GM21390 (cell line): ENCODE measurements around the gene POU2AF1.

ENCODE experiments used
- ATAC-seq: cut with Tn5 transposase; IDR thresholded peaks from one replicate; pipeline ENCODE4 v1.9.1; 2021; ENCODE audit not compliant: unreplicated experiment

Gene POU2AF1

DNA sequence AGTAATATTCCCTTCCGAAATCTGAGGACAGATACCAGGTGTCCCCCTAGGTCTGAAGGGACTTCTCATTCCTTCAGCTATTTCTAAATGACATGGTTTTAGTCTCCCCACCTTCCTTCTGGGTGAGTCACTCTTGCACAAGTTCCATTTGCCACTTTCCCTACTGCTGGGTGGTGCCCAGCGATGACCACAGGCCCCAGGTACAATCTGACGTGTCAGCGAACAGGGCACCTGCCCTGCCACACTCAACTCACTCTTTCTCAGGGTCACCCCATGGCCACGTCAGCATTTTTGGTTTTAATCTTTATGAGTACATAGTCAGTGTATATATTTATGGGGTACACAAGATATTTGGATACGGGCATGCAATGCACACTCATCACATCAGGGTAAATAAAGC lies 17.2 kb downstream of the POU2AF1 start:
- no peak for ATAC-seq

DNA sequence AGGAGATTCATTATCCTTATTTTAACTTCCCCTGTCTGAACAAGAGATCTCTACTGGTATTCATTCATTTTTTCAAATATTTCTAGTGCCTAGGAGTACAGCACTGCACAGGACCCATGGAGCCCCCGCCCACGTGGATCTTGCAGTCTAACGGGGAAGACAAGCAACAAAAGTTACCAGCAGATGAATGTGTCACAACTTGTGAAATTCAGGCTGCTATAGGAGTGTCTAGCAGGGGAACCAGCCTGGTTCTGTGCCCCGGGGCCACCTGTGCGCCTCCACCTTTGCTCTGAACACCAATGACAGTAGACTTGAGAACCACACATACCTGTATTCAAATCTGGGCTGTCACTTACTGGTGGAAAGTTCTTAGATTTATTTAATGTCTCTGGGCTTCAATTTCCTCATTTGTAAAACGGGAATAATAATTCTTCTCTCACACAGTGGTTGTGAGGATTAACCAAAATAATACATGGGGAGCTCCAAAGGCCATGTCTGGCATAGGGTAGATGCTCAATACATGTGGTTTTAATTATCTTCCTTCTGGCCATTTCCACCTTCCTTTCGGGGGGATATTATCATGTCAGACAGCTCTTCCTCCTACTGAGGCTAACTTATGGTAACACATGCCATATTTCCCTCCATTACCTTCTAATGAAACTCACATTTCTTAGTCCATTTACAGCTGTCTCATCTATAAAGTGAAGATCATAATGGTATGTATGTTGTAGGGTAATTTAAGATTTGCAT lies 17.8 kb downstream of the POU2AF1 start:
- no peak for ATAC-seq

DNA sequence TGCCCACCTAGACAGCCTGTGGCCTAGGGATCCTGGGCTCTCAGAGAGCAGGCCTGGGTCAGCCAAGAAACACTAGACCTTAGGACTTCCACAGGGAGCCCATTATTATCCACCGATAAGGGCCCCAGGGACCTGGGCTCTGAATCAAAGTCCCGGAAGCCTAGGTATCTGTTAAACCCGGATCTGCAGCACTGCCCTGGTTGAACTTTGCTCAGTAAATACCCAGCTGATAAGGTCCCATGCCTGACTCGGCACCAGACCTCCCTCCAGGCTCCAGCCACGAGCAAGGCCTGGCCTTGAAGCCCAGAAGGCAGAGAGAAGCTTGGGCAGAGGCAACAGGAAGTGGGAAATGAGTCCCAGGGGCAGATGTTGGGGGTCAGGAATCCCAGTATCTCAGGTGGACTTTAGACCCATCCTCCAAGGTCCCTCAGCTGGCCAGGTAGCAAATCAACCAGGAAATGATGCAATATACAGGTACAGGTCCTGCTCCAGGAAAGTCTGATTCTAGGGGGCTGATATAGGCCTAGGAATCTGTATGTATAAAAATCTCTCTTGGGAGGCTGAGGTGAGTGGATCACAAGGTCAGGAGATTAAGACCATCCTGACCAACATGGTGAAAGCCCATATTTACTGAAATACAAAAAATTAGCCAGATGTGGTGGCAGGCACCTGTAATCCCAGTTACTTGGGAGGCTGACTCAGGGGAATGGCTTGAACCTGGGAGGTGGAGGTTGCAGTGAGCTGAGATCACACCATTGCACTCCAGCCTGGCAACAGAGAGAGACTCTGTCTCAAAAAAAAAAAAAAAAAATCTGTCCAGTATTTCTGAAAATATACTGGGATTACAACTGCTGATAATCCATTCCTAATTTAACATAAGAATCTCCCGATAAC lies 18.7 kb downstream of the POU2AF1 start:
- no peak for ATAC-seq

DNA sequence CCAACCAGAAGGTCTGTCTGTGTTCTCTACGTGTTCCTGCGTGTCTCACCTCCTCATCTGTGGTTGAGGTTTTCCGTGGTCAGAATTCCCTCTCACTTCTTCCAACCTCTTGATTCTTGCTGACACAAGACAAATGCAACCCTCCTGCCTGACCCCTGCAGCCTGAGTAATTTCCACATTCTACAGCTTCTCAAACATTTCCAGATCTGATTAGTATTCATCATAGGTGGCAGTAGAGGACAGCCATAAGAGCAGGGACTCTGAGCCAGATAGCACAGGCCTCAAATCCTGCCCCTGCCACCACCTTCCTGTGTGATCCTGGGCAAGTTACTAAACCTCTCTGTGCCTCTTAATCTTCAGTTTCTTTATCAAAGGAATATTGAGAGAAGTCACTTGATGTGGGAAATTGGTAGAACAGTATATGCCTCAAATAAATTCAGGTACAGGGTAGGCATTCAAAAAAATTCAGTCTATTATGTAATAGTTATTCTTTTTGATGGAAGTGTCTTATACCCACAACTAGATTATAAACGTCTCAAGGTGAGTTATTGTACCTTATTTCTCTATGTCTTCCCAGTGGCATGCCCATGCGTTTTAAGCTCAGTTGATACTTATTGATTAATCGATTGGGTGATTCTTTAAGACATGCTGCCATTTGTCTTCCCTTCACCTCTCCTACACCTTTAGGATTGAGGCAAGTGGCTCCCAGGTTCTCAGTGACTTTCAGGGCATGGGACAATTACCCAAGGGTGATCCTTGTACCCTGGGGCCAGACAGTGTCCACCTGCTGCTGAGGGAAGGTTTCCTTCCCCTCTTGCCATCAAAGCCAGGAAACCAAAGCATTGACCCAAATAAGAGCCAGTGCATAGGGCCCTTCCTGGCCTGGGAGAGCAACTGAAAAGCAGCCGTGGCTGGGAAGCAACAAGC lies 19.6 kb downstream of the POU2AF1 start:
- ATAC-seq, result no peak

DNA sequence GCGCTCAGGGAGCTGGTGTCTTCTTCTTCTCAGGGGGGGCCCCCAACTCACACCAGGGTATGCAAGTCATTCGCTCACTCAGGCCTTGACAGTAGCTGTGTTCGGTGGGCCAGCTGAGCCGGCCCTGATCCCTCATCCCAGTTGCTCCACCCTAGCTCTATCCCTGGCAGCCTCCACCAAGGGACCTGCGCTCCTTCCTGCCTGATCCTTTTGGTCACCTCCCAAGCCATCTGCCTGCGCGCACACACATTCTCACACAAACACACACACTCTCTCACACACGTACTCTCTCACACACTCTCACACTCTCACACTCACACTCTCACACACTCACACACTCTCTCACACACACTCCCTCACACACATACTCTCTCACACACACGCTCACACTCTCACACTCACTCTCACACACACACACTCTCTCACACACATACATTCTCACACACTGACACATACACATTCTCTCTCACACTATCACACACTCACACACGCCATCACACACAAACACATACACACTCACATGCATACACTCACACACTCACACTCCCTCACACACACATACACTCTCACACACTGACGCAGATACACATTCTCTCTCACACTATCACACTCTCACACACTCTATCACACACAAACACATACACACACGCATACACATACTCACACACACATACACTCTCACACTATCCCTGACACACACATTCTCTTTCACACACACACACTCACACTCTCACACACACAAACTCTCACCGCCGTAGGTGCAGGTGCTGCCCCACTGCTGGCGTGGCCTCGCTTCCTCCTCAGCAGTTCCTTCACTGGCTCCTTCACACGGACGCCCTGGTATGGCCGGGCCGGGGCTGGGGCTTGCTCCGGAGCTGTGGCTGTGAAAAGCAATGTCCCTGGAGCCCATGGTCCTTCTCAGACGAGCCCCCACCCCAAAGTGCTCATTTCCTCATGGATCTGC lies 20.8 kb downstream of the POU2AF1 start:
- no peak for ATAC-seq

DNA sequence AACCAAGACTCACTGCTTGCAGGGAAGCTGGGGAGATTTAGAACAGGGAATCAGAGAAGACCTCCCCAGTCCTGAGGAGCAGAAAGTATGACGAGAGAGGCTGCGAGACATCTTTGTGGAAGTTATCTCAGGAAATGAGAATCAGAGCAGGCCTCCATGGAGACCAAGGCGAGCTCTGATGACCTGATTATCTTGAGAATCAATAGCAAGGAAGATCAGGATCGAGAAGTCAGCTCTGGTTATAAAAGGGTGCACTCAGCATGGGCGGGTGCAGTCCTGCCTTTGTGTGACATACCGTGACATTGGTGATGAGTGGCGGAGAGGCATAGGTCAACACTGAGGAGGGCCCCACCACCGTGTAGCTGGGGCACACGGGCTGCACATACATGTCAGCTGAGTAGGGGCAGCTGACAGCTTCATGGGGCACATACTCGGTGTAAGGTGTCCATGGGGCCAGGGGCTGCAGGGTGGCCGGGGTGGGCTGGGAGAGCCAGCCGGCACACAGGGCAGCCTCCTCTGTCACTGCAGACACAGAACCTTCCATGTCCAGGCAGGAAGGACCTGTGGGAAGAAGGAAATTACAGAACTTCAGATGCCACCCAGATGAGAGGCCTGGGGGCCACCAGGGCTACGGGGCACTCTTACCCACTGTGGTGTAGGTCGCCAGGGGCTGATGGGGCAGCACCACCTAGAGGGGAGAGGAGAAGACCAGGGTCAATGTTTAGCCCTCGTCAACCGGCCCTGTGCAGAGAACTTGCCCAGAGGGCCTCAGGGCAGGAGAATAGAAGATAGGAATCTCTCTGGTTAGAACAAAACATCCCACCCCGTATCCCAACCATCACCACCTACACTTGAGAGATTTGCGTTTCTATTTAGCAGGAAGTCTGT lies 21.7 kb downstream of the POU2AF1 start:
- no peak for ATAC-seq

DNA sequence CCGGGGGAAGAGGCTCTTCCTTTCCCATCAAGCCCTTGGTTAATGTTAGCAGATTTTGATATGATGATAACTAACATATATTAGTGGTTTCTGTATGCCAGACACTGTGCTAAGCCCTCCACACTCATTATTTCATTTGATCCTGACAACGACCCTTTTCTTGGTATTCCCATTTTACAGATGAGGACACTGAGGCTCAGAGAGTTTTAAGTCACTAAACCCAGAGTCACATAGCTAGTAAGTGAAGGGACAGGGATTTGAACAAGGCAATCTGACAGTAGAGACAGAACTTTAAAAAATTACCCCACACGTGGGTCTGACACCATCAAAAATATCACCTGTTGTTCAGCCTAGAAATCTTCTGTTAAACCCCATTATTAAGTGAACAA lies 22.4 kb downstream of the POU2AF1 start:
- no peak for ATAC-seq

DNA sequence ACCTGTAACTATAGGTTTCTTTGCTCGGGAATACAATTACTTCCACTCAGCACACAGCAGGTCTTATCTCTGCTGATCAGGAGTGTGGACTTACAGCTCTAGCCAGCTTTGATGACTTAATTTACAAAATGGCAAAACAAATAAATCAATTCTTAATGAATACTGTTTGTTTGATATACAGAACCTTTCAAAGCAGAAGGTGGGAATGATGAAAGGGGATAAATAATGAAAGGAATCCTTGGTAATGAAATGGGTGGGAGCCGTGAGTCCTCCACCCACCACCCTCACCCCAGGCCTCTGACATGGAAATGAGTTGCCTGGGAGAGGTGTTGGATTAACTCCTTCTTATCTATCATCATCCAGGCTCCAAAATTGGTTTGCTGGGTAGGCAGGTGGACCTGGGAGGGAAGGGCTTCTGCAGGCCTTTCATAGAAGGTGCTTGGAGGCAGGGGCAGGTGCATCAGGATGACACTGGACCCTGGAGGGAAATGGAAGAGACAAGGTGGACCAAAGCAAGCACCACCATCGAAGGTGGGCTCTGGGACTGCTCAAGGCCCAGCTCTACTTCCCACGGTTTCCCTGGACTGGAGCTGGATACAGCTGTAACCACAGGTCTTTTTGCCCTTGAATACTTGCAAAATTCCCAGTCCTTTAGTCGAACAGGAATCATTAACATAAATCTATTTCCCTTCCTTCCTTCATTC lies 23.0 kb downstream of the POU2AF1 start:
- no peak for ATAC-seq

DNA sequence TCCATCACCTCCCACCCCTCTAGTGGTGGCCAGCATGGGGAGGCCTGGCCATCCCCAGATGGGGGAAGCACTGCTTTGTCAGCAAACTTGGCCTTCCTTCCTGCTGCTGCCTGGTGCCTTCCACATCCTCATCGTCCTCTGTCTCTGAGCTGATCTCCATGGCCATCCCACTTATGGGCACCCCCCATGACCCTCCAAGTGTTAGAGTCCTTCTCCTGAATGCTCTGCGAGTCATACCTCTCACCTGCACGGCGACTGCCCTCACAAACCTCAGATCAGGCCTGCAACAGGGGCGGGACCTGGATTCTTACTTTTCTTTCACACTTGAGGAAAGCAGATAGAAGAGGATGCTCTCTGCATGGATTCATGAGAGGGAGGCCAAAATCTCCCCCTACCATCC lies 24.0 kb downstream of the POU2AF1 start:
- ATAC-seq, result no peak

DNA sequence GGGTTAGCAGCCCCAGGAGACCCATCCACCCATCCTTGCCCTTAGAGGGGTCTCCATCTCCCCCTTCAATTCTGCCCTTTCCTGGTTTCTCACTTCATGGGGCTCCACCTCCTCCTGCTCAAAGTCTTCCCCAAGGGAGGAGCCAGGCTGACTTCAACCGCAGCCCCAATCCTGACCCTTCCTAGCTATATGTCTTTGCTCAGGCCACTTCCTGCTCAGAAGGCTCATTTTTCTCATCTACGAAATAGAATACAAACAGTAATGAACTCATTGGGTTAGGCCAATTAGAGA lies 24.5 kb downstream of the POU2AF1 start:
- ATAC-seq, result no peak

DNA sequence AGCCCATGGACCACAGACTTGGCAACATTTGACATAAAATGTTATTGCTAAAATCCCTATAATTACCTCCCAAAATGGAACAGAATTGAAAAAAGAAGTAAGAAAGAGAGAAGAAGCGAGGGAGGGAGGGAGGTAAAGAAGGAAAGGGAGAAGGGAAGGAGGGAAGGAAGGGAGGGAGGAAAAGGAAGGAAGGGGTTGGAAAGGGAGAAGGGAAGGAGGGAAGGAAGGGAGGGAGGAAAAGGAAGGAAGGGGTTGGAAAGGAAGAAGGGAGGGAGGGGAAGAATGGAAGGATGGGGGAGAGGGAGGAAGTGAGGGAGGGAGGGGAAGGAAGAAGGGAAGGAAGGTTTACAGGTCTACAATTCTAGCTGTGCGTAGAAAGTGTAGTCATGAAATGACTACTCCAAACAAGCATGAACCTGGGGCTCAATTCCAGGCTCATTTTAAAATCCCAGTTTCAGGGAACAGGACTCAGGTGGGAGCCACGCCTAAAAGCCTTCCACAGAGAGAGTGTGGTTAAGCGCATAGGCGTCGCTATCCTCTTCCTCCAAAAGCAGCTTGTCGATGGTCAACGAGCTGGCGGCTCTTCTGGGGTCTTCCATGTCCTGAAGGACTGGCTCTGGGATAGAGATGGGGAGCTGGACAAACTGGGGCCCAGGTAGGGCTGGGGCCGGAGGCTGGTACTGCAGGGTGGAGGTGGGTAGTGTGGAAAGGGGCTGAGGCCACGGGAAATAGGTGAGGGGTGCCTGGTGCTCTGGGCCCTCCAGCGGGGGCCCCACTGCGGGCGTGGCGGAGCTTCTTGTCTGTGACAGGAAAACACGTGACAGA lies 25.1 kb downstream of the POU2AF1 start:
- ATAC-seq, result no peak

DNA sequence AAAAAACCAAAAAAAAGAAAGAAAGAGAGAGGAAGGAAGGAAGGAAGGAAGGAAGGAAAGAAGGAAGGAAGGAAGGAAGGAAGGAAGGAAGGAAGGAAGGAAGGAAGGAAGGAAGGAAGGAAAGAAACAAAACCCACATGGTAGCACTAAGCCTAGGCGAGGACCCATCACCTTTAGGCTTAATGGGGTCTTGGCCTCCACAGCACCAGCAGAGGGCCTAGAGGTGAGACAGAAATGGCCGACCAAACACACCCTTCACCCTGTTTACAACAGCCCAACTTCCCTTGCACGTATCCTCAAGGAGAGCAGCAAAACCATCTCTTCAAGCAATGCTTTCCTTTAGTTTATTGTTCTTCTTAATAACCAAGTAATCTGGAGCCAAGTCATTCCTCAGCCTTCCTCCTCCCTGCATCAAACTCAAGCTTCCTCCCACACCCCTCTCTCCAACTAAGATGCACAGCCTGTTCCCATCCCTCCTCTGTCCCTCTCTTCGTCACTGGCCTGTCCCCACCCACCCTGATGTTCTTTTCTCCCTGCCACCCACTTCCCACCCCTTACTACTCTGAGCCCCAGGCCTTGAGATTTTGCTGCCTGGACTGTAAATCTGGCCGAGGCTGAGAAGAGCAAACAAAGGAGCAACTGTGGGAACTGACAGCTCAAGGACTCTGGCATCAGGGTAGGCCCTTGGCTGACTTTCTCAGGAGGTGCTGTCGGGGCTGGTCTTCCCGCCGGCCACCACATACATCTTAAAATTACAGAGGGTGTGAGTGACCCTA lies 26.0 kb downstream of the POU2AF1 start:
- ATAC-seq, result no peak

DNA sequence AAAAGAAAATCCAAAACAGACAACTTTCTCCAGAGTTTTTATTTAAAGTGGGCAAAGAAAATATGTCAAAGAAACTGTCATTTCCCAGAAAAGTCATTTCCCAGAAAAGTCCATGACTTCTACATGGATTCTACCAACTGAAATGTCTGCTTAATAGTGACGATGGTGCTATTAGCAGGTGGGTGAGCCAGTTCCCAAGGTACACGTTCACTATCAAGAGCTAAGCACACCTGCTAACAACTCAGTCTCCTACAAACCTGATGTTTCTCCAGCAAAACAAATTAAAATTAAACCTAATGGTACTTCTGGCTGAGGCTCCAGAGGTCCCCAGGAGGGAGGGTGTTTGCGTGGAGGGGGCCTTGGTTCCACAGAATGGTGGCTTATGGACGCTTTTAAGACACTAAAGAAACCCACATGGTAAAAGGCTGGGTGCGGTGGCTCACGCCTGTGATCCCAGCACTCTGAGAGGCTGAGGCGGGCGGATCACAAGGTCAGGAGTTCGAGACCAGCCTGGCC lies 26.8 kb downstream of the POU2AF1 start:
- no peak for ATAC-seq

DNA sequence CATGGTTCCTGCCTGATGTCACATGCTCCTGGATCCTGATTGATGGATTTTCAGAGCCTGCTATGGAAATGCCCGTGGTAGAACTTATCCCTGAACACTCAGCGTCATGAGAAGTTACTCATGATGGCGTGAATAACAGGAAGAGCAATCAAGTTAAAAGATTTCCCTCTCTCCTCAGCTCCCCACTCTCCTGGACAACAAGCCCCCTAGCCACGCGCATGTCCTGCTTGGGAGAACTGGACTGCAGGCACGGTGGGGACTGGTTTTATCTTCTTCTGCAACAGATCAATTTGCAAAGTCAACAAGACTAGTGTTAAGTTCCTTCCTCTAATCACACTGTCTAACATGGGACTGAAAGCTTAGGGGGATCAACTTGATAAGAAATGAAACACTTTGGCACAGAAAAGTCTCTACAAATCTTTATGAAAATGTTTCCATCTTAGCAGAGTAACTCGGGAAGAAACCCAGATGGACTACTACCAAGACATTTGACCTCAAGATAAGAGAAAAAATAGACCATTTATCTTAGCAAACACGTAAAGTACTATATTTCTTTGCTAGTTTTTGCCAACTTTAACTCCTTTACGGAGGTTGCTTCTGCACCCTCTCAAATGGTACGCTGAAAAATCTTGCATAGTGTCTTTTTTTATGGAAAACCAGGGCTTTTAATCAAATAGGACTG lies 27.6 kb downstream of the POU2AF1 start:
- ATAC-seq, result no peak

DNA sequence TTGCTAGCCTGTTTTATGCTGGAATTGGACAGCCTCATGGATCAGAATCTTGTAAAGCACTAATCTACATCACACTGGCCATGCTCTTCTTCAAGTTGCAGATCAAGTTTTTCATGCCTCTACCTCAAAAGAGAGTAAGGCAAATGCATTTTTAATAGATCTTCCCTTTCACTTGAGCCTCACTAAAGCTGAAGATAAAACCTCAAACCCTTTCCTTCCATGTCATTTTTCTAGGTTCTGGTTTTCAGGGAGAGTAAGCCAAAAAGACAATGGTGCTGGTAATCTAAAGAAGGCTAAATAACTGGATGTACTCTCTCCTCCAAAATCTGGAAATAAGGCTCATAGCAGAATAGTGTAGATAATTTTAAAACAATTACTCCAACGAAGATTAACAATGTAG lies 28.3 kb downstream of the POU2AF1 start:
- no peak for ATAC-seq

DNA sequence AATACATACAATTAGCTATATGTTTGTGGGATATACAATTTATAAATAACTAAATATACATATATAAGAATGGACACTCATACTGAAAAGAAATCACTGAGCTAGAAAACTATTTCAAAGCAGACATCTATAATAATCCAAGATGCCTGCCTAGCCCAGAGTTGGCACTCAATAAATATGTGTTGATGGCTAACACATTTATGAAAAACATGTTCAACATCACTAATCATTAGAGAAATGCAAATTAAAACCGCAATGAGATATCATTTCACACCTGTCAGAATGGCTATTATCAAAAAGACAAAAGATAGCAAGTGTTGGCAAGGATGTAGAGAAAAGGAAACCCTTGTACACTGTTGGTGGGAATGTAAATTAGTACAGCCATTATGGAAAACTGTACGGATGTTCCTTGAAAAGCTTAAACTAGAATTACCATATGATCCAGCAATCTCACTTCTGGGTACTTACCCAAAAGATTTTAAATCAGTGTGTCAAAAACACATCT lies 29.8 kb downstream of the POU2AF1 start:
- no peak for ATAC-seq
